ENCODE measurements around the gene EEF1G.
A peak's percentile ranks its signal among the peaks of the same experiment; 100 is the strongest.
"Not testable (repeated sequence)": the region's sequence is repeated elsewhere in the genome, so short reads cannot be mapped to it uniquely, and the experiment has no call there.

EEF1G gene

GRCh38 chr11:62573592-62574362 lies at the start of gene EEF1G:
Gene EEF1G, minus strand, starts transcription at chr11:62573891. Its CDS starts 49 bp downstream, at chr11:62573842.
- peak; percentile 97 for FAIRE-seq

DNA sequence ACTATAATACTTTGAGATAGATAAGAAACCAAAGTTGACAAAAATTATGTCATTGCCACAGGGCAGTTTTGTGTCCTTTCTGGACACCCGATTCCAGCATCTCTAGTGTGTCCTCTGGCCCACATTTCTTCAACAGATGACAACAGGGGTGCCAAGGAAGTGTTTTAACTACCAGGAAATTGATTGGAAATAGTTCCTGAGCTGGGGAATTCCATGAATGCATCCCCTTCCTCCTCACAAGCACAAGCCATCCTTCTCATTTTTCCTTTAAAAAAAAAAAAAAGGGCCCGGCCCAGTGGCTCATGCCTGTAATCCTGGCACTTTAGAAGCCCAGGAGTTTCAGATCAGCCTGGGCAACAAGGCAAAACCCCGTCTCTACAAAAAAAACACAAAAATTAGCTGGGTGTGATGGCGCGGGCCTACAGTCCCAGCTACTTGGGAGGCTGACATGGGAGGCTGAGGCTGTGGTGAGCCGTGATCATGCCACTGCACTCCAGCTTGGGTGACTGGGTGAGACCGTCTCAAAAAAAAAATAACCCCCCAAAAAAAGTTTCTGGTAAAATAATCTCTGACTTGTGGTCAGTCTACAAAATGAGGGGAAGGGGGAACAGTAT lies 48.9 kb upstream of the EEF1G start:
- FAIRE-seq: no peak

- peak; percentile 95 for FAIRE-seq
These were observed 48.1 kb upstream of the EEF1G start, which contains the start of gene B3GAT3 for GRCh38 chr11:62621567-62622470. Gene B3GAT3, minus strand, starts transcription at chr11:62621986. Its CDS starts 39 bp downstream, at chr11:62621947.

GRCh38 chr11:62621027-62621566 lies 47.4 kb upstream of the EEF1G start:
- no peak for FAIRE-seq

- FAIRE-seq: not testable (repeated sequence)
These were observed 43.3 kb upstream of the EEF1G start for GRCh38 chr11:62616957-62617356.

GRCh38 chr11:62615521-62615920 lies 41.8 kb upstream of the EEF1G start:
- FAIRE-seq: no peak

- no peak for FAIRE-seq
These were observed 40.6 kb upstream of the EEF1G start for GRCh38 chr11:62614275-62614674.

- FAIRE-seq: no peak
These were observed 39.6 kb upstream of the EEF1G start for GRCh38 chr11:62613291-62613778.

DNA sequence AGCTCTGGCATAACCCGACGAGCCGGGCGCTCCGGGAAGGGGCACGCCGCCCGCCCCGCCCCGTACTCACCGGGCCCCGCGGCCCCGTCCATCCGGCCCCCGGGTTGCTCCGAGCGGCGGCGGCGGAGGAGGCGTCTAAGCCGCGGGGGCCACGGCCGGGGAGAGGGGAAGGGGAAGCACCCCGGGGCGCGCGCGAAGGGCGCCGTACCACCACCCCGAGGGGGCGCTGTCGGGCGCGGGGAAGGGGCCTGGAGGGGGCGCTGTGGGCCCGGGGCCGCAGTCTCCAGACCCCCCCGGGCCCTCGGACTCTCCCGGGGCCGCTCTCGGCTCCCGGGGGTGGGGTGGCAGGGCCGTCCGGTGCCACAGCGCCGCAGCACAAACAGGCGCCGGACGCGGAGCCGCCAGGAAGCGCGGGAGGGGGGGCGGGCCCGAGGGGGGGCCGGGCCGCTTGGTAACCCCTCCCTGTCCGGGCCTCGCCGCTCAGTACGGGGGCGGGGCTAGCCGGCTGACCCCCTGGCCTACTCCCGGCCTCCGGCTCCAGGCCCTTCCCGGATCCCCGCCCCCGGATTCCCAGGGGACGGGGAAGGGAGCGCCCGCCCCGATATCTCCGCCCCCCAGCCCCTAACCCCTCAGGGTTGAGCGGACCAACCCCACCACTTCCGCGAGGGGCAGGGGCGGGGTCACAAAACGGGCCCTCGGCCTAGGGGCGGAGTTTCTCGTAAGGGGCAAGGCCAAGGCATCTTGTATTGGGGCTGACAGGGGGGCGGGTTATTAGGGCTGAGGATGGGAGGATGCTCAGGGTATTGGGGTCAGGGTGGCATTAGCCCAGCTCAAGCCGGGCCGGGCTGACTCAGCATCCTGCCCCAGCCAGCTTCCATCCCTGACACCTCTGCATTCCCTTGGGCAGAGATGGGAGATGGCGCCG lies 38.9 kb upstream of the EEF1G start, which contains the start of the genes EML3 and ROM1:
TSS of gene EML3 (minus strand) at position 410 of the 925 bp plus-strand sequence. CDS start at position 92, 318 bp downstream.
TSS of gene ROM1 (plus strand) at position 892 of the 925 bp plus-strand sequence. CDS start at position 917, 25 bp downstream.
- FAIRE-seq: peak; percentile 94

- no peak for FAIRE-seq
These were observed 38.1 kb upstream of the EEF1G start for GRCh38 chr11:62611705-62612365.

GRCh38 chr11:62610814-62611704 lies 37.4 kb upstream of the EEF1G start:
- FAIRE-seq: no peak

- FAIRE-seq: no peak
These were observed 36.7 kb upstream of the EEF1G start for GRCh38 chr11:62610403-62610802.

DNA sequence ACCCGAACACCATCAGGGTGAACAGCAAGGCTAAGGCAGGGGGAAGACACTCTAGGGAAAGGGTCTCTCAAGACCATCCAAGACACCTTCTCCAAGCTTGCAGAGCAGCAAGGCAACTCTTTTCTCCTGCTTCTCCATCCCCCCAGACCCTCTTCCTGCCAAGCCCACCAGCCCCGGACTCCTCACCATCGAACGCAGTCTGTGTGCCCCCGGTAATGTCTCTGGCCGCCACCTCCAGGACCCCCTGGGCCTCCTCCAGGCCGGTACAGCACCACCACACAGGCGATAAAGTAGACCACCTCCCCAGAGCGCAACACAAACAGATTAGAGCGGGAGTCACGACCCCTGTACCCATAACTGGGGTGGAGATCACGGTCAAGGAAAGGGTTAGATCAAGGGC lies 35.1 kb upstream of the EEF1G start:
- no peak for FAIRE-seq

- FAIRE-seq: no peak
These were observed 34.0 kb upstream of the EEF1G start for GRCh38 chr11:62607714-62608113.

GRCh38 chr11:62605902-62606301 lies 32.2 kb upstream of the EEF1G start:
- no peak for FAIRE-seq

- FAIRE-seq: no peak
These were observed 31.8 kb upstream of the EEF1G start for GRCh38 chr11:62605467-62605866.

- no peak for FAIRE-seq
These were observed 30.9 kb upstream of the EEF1G start for GRCh38 chr11:62604460-62605120.

DNA sequence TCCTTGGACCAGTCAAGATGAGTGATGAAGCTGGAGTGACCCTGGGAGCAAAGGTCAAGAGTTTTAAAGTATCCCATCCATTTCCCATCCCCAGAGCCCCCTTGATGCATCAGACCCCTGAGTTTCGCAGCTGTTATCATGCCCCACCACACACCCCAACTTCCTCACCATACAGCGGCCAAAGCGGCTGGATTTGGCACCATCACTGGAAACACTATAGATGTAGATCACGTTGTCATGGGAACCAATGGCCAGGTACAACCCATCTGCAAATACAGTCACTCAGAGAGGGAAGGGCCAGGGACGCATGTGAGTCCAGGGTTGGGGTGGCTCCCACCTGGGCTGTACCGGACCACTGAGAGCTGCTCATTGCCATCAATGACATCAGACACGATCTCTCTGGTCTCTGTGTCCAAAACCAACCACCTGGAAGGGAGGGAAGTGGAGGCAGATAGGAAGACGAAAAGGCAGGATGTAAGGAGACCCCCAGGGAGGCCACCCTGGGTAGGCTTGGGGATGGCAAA lies 30.1 kb upstream of the EEF1G start:
- FAIRE-seq: no peak

DNA sequence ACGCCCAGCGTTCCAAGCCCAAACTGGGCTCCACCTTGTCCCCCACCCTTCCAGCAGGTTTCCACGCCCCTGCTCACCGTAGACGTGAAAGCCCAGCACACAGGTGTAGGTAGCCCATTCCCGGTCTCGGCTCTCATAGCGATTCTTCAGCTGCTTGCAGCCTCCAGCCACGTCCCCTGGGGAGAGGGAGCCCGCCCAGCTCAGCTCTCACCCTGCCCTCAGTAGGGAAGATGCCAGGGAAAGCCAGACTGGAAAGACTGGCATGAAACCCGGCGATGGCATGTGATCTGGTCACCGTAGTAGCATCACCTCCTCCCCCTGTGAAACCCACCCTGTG lies 29.3 kb upstream of the EEF1G start:
- FAIRE-seq: no peak

All from G401.6 (cell line).